ENCODE data around the gene SLIT3.

The SLIT3 gene

GRCh38 chr5:168877132-168877892 is 423.6 kb downstream of the SLIT3 start:
- Histone ChIP-seq H3K36me3 (ENCODE audit: insufficient read depth, low read length) (no peaks in the 10 kb centered on the region), H3K4me3 (no peak overlapping the region), H3K27ac (no peak overlapping the region), H3K9ac (ENCODE audit: insufficient read length) (no peak overlapping the region), H3K9me3 (ENCODE audit: low read depth, low read length) (no peaks in the 10 kb centered on the region)
- no peak for TF ChIP-seq FOXP2 (optimal IDR thresholded peaks at IDR 0.05; ENCODE audit: control extremely low read depth, extremely low read length, insufficient read depth)
- no peak for TF ChIP-seq EZH2 (IDR thresholded peaks at IDR 0.05)
- no peak for TF ChIP-seq POLR2AphosphoS5 (IDR thresholded peaks at IDR 0.05; ENCODE audit: borderline replicate concordance, low read depth, low read length)
- no peak for DNase-seq (ENCODE audit: low read depth, low spot score)

- no peak for TF ChIP-seq POLR2AphosphoS5 (IDR thresholded peaks at IDR 0.05; ENCODE audit: borderline replicate concordance, low read depth, low read length)
- TF ChIP-seq FOXP2 (optimal IDR thresholded peaks at IDR 0.05; ENCODE audit: control extremely low read depth, extremely low read length, insufficient read depth) = no peak
- no peak for TF ChIP-seq EZH2 (IDR thresholded peaks at IDR 0.05)
- no peaks in the 10 kb centered on the region for H3K36me3 ChIP-seq (ENCODE audit: insufficient read depth, low read length)
- no peak overlapping the region for H3K4me3 ChIP-seq
- no peaks in the 10 kb centered on the region for H3K9me3 ChIP-seq (ENCODE audit: low read depth, low read length)
- H3K9ac ChIP-seq (ENCODE audit: insufficient read length) = no peak overlapping the region
- DNase-seq (ENCODE audit: low read depth, low spot score) = no peak
- no peak overlapping the region for H3K27ac ChIP-seq
These were observed 424.5 kb downstream of the SLIT3 start for GRCh38 chr5:168876419-168876818.

- TF ChIP-seq EZH2 (IDR thresholded peaks at IDR 0.05) = no peak
- no peak for TF ChIP-seq POLR2AphosphoS5 (IDR thresholded peaks at IDR 0.05; ENCODE audit: borderline replicate concordance, low read depth, low read length)
- no peak for TF ChIP-seq FOXP2 (optimal IDR thresholded peaks at IDR 0.05; ENCODE audit: control extremely low read depth, extremely low read length, insufficient read depth)
These were observed 425.1 kb downstream of the SLIT3 start for GRCh38 chr5:168875832-168876231.

GRCh38 chr5:168874713-168875380 is 426.1 kb downstream of the SLIT3 start:
- H3K36me3 ChIP-seq (ENCODE audit: insufficient read depth, low read length) = no peaks in the 10 kb centered on the region
- no peak overlapping the region for H3K9ac ChIP-seq (ENCODE audit: insufficient read length)
- H3K27ac ChIP-seq = no peak overlapping the region
- TF ChIP-seq EZH2 (IDR thresholded peaks at IDR 0.05) = no peak
- TF ChIP-seq FOXP2 (optimal IDR thresholded peaks at IDR 0.05; ENCODE audit: control extremely low read depth, extremely low read length, insufficient read depth) = no peak
- TF ChIP-seq POLR2AphosphoS5 (IDR thresholded peaks at IDR 0.05; ENCODE audit: borderline replicate concordance, low read depth, low read length) = no peak
- no peak for DNase-seq (ENCODE audit: low read depth, low spot score)
- no peaks in the 10 kb centered on the region for H3K9me3 ChIP-seq (ENCODE audit: low read depth, low read length)
- no peak overlapping the region for H3K4me3 ChIP-seq

More at GRCh38 chr5:168875832-168876231, 425.1 kb downstream of the SLIT3 start:
- Histone ChIP-seq H3K27ac (no peak overlapping the region), H3K4me3 (no peak overlapping the region), H3K9ac (ENCODE audit: insufficient read length) (no peak overlapping the region), H3K9me3 (ENCODE audit: low read depth, low read length) (no peaks in the 10 kb centered on the region), H3K36me3 (ENCODE audit: insufficient read depth, low read length) (no peaks in the 10 kb centered on the region)
- no peak for DNase-seq (ENCODE audit: low read depth, low spot score)

- TF ChIP-seq EZH2 (IDR thresholded peaks at IDR 0.05) (no peak), POLR2AphosphoS5 (IDR thresholded peaks at IDR 0.05; ENCODE audit: borderline replicate concordance, low read depth, low read length) (no peak), FOXP2 (optimal IDR thresholded peaks at IDR 0.05; ENCODE audit: control extremely low read depth, extremely low read length, insufficient read depth) (no peak)
- H3K27ac ChIP-seq = no peak overlapping the region
- no peak overlapping the region for H3K9ac ChIP-seq (ENCODE audit: insufficient read length)
- H3K36me3 ChIP-seq (ENCODE audit: insufficient read depth, low read length) = no peaks in the 10 kb centered on the region
- H3K4me3 ChIP-seq = no peak overlapping the region
- H3K9me3 ChIP-seq (ENCODE audit: low read depth, low read length) = no peaks in the 10 kb centered on the region
- DNase-seq (ENCODE audit: low read depth, low spot score) = no peak
These were observed 428.7 kb downstream of the SLIT3 start for GRCh38 chr5:168872246-168872645.

GRCh38 chr5:168870910-168871309 is 430.0 kb downstream of the SLIT3 start:
- Histone ChIP-seq H3K36me3 (ENCODE audit: insufficient read depth, low read length) (no peaks in the 10 kb centered on the region), H3K9ac (ENCODE audit: insufficient read length) (no peak overlapping the region), H3K4me3 (no peak overlapping the region), H3K27ac (no peak overlapping the region), H3K9me3 (ENCODE audit: low read depth, low read length) (no peaks in the 10 kb centered on the region)
- TF ChIP-seq FOXP2 (optimal IDR thresholded peaks at IDR 0.05; ENCODE audit: control extremely low read depth, extremely low read length, insufficient read depth) (no peak), POLR2AphosphoS5 (IDR thresholded peaks at IDR 0.05; ENCODE audit: borderline replicate concordance, low read depth, low read length) (no peak), EZH2 (IDR thresholded peaks at IDR 0.05) (no peak)
- no peak for DNase-seq (ENCODE audit: low read depth, low spot score)

- Histone ChIP-seq H3K36me3 (ENCODE audit: insufficient read depth, low read length) (no peaks in the 10 kb centered on the region), H3K27ac (no peak overlapping the region), H3K9me3 (ENCODE audit: low read depth, low read length) (no peaks in the 10 kb centered on the region), H3K9ac (ENCODE audit: insufficient read length) (no peak overlapping the region), H3K4me3 (no peak overlapping the region)
- TF ChIP-seq FOXP2 (optimal IDR thresholded peaks at IDR 0.05; ENCODE audit: control extremely low read depth, extremely low read length, insufficient read depth) (no peak), EZH2 (IDR thresholded peaks at IDR 0.05) (no peak), POLR2AphosphoS5 (IDR thresholded peaks at IDR 0.05; ENCODE audit: borderline replicate concordance, low read depth, low read length) (no peak)
- DNase-seq (ENCODE audit: low read depth, low spot score) = no peak
These were observed 431.2 kb downstream of the SLIT3 start for GRCh38 chr5:168869615-168870227.

- no peak for TF ChIP-seq EZH2 (IDR thresholded peaks at IDR 0.05)
- TF ChIP-seq POLR2AphosphoS5 (IDR thresholded peaks at IDR 0.05; ENCODE audit: borderline replicate concordance, low read depth, low read length) = no peak
- no peak for TF ChIP-seq FOXP2 (optimal IDR thresholded peaks at IDR 0.05; ENCODE audit: control extremely low read depth, extremely low read length, insufficient read depth)
- no peak for DNase-seq (ENCODE audit: low read depth, low spot score)
- H3K9me3 ChIP-seq (ENCODE audit: low read depth, low read length) = no peaks in the 10 kb centered on the region
- no peak overlapping the region for H3K9ac ChIP-seq (ENCODE audit: insufficient read length)
- no peak overlapping the region for H3K27ac ChIP-seq
- H3K36me3 ChIP-seq (ENCODE audit: insufficient read depth, low read length) = no peaks in the 10 kb centered on the region
- H3K4me3 ChIP-seq = no peak overlapping the region
These were observed 433.7 kb downstream of the SLIT3 start for GRCh38 chr5:168867241-168867640.

All from SK-N-MC (cell line).